ENCODE results near the gene GFRA1. TPM values are rescaled to one million over a fixed set of nuclear protein-coding genes. Genes with fewer than 3 reads are reported as not detected.

The GFRA1 gene
- total RNA-seq, 4 donors from 2014 or later: 6.2 to 44.5 (median 13.4) TPM

DNA sequence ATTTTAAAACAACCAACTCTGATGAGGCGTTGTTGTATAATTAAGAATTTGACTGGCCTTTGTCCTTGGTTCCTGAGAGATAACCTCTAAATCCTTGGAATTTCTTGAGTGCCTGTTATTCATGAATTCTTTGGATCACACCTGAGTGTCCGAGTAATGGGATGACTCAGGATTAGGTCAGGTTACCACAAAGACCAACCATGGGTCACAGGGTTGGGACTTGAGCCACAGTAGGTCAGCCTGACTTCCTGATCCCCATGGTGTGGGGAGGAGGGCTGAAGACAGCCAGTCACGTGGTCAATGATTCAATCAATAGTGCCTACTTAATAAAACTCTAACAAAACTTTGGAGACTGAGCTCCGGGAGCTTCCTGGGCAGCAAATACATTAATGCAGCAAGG is 192.5 kb downstream of the GFRA1 start:
- no peak overlapping the region for H3K4me3 ChIP-seq (ENCODE audit: low read depth, poor library complexity, severe bottlenecking)
- DNase-seq (ENCODE audit: low spot score in 2 of 2): no peak
- WGBS, 2 donors: 84% methylated on average over 4 of the region's 4 CpGs
- intact Hi-C loops (cut with DNase I; ENCODE audit: low total_unique reads): no loop called here
- TF ChIP-seq CTCF (IDR thresholded peaks at IDR 0.05): no peak
- TF ChIP-seq POLR2A (IDR thresholded peaks at IDR 0.05): no peak

- DNase-seq (ENCODE audit: low spot score in 2 of 2): peak in 1 of 2 donors; percentile 48
- intact Hi-C loops (cut with DNase I; ENCODE audit: low total_unique reads): no loop called here
- WGBS, 2 donors: 89 to 91% methylated on average over 9 of the region's 9 CpGs
- no peak overlapping the region for H3K4me3 ChIP-seq (ENCODE audit: low read depth, poor library complexity, severe bottlenecking)
- TF ChIP-seq POLR2A (IDR thresholded peaks at IDR 0.05) (no peak), CTCF (IDR thresholded peaks at IDR 0.05) (no peak)
These were observed 193.7 kb downstream of the GFRA1 start for GRCh38 chr10:116079355-116079754.

- intact Hi-C loops (cut with DNase I; ENCODE audit: low total_unique reads): no loop called here
- peak in 1 of 2 donors; percentile 18 for DNase-seq (ENCODE audit: low spot score in 2 of 2)
- H3K4me3 ChIP-seq (ENCODE audit: low read depth, poor library complexity, severe bottlenecking): no peak overlapping the region
- TF ChIP-seq CTCF (IDR thresholded peaks at IDR 0.05) (no peak), POLR2A (IDR thresholded peaks at IDR 0.05) (no peak)
- 81 to 90% methylated on average over 3 of the region's 3 CpGs for WGBS, 2 donors
These were observed 196.4 kb downstream of the GFRA1 start for GRCh38 chr10:116076621-116077020.

DNA sequence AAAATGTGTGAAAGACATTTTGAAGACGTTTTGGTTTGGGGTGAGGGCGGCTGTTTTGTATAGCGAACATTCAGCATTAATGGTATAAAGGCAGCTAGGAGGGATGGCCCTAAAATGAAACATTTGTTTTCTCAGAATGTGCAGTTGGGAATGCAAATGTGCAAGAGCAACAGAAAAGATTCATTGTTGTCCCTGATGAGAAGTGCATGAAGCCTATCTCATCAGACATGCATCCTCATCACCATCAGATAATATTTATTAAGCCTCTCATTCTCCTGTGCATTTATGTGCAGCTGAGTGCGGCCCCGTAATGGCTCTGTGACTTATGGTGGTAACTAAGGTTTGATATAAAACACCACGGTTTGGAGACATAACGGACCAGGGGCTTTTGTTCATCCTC is 199.5 kb downstream of the GFRA1 start:
- TF ChIP-seq POLR2A (IDR thresholded peaks at IDR 0.05) (no peak), CTCF (IDR thresholded peaks at IDR 0.05) (no peak)
- intact Hi-C loops (cut with DNase I; ENCODE audit: low total_unique reads): no loop called here
- no peak overlapping the region for H3K4me3 ChIP-seq (ENCODE audit: low read depth, poor library complexity, severe bottlenecking)
- DNase-seq (ENCODE audit: low spot score in 2 of 2): no peak
- 86 to 87% methylated on average over 7 of the region's 7 CpGs for WGBS, 2 donors

GRCh38 chr10:116073001-116073400 is 200.0 kb downstream of the GFRA1 start:
- intact Hi-C loops (cut with DNase I; ENCODE audit: low total_unique reads): no loop called here
- 78 to 79% methylated on average over 5 of the region's 5 CpGs for WGBS, 2 donors
- no peak for DNase-seq (ENCODE audit: low spot score in 2 of 2)
- no peak overlapping the region for H3K4me3 ChIP-seq (ENCODE audit: low read depth, poor library complexity, severe bottlenecking)
- TF ChIP-seq CTCF (IDR thresholded peaks at IDR 0.05) (no peak), POLR2A (IDR thresholded peaks at IDR 0.05) (no peak)

GRCh38 chr10:116071453-116072148 is 201.4 kb downstream of the GFRA1 start:
- intact Hi-C loops (cut with DNase I; ENCODE audit: low total_unique reads): no loop called here
- WGBS, 2 donors: 77 to 84% methylated on average over 5 of the region's 5 CpGs
- no peak for TF ChIP-seq CTCF (IDR thresholded peaks at IDR 0.05)
- TF ChIP-seq POLR2A (IDR thresholded peaks at IDR 0.05): no peak
- DNase-seq (ENCODE audit: low spot score in 2 of 2): no peak
- no peak overlapping the region for H3K4me3 ChIP-seq (ENCODE audit: low read depth, poor library complexity, severe bottlenecking)

Data from lower leg skin (tissue), 4 donors.